WERI-Rb-1 (cell line): ENCODE data around the gene TMEM229B.

Experiments
- DNase-seq: peaks from one replicate; pipeline ENCODE4 v3.0.0-alpha.2; 2020
- H3K27ac ChIP-seq: fragments of 250-450 bp; sonication (Bioruptor Pico); 2 replicates; pipeline ENCODE4 v1.5.1; 2020; ENCODE audit warnings: mild to moderate bottlenecking, moderate library complexity
- H3K27me3 ChIP-seq: fragments of 250-450 bp; sonication (Bioruptor Pico); 2 replicates; pipeline ENCODE4 v1.5.1; 2021; ENCODE audit warnings: mild to moderate bottlenecking, low read depth, moderate library complexity; ENCODE audit not compliant: insufficient read depth, severe bottlenecking
- H3K36me3 ChIP-seq: fragments of 250-450 bp; sonication (Bioruptor Pico); 2 replicates; pipeline ENCODE4 v1.5.1; 2020; ENCODE audit warnings: mild to moderate bottlenecking, moderate library complexity
- H3K4me3 ChIP-seq: 2 replicates; pipeline ENCODE4 v1.5.1; 2011; ENCODE audit warnings: low read depth, mild to moderate bottlenecking, control low read depth, low read length
- H3K9me3 ChIP-seq: fragments of 250-450 bp; sonication (Bioruptor Pico); 2 replicates; pipeline ENCODE4 v1.5.1; 2021; ENCODE audit warnings: mild to moderate bottlenecking, moderate library complexity; ENCODE audit not compliant: severe bottlenecking
- TF ChIP-seq, protein P1 (sequence below): IDR thresholded peaks from 2 replicates; pipeline ENCODE4 v1.5.1; 2011; ENCODE audit warnings: low read depth, mild to moderate bottlenecking, control low read depth, inconsistent platforms, low read length

The TMEM229B gene

DNA sequence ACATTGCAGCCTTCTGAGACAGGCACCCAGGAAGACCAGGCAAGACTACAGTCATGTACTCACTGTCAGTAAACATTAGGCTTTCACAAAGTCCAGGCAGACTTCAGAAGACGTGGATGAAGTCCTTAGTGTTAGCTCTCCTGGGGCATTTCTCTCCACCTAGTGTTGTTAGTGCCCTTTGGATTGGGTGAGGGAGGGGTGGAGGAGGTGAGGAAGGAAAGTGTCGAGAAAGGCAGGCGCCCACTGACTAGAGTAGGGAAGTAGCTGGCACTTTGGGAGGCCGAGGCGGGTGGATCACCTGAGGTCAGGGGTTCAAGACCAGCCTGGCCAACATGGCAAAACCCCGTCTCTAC, 20.2 kb downstream of the TMEM229B start:
- TF ChIP-seq, protein P1, sequence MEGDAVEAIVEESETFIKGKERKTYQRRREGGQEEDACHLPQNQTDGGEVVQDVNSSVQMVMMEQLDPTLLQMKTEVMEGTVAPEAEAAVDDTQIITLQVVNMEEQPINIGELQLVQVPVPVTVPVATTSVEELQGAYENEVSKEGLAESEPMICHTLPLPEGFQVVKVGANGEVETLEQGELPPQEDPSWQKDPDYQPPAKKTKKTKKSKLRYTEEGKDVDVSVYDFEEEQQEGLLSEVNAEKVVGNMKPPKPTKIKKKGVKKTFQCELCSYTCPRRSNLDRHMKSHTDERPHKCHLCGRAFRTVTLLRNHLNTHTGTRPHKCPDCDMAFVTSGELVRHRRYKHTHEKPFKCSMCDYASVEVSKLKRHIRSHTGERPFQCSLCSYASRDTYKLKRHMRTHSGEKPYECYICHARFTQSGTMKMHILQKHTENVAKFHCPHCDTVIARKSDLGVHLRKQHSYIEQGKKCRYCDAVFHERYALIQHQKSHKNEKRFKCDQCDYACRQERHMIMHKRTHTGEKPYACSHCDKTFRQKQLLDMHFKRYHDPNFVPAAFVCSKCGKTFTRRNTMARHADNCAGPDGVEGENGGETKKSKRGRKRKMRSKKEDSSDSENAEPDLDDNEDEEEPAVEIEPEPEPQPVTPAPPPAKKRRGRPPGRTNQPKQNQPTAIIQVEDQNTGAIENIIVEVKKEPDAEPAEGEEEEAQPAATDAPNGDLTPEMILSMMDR: no peak
- DNase-seq: no peak
- H3K4me3 ChIP-seq: no peak overlapping the region

DNA sequence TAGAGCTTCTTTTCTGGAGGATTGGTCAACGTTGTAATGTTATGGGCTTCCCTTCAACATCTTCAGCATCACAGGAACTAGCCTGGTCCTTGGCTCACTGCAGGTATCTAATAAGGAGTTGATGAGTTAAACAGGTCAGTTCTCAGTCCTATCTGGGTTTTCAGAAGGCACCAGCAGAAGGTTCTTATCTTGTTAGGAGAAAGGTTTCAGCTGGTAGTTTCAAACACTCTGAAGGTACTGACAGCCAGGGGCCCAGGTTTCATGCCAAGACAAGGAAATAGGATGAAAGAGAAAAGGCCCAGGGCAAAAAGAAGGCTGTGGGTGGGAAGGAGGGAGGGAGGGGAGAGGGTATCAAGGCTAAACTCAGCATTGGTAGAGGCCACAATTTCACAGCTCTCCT, 21.4 kb downstream of the TMEM229B start:
- H3K9me3 ChIP-seq: no peaks in the 10 kb centered on the region
- no peak overlapping the region for H3K27ac ChIP-seq
- no peak overlapping the region for H3K4me3 ChIP-seq
- TF ChIP-seq, protein P1: no peak
- H3K36me3 ChIP-seq: no peaks in the 10 kb centered on the region
- DNase-seq: no peak
- H3K27me3 ChIP-seq: no peaks in the 10 kb centered on the region

More for the DNA sequence above, 20.2 kb downstream of the TMEM229B start:
- H3K27ac ChIP-seq: no peak overlapping the region
- no peaks in the 10 kb centered on the region for H3K9me3 ChIP-seq
- H3K27me3 ChIP-seq: no peaks in the 10 kb centered on the region
- H3K36me3 ChIP-seq: no peaks in the 10 kb centered on the region

DNA sequence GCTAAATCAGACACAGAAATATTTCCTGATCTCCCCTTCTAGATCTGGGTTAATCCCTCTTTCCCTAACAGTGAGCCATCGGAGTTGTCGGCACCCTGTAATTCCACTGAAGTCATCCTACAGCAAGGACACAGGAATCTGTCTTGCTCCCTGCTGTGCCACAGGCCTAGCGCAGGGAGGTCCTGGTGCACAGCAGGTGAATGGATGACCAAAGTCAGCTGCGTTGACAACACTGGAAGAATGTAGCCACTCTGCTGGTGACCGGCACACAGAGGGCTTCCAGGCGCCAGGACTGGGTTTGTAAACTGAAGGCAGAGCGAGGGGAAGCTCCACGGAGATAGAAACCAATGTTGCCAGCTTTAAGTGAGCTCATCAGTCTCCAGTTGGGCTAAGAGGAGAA, 23.6 kb downstream of the TMEM229B start:
- H3K36me3 ChIP-seq: no peaks in the 10 kb centered on the region
- TF ChIP-seq, protein P1: no peak
- peak; percentile 49 for DNase-seq
- H3K27me3 ChIP-seq: no peaks in the 10 kb centered on the region
- no peaks in the 10 kb centered on the region for H3K9me3 ChIP-seq
- no peak overlapping the region for H3K27ac ChIP-seq
- no peak overlapping the region for H3K4me3 ChIP-seq

DNA sequence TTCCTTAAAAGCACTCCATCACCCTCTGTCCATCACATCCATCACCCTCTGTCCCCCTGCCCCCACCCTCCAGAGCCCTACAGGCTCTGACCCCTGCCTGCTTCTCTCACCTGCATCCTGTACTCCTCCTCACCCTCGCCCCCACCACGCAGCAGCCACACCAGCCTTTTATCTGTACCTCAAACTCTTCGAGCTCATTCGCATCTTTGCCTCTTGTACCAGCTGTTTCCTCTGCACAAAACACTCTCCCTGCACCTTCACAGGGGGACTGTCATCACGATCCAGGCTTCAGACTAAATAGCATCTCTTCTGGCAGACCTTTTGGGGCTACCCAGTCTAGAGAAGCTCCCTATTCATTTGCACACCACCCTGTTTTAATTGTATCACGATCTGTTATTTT, 24.1 kb downstream of the TMEM229B start:
- Histone ChIP-seq H3K27me3 (no peaks in the 10 kb centered on the region), H3K4me3 (no peak overlapping the region), H3K36me3 (no peaks in the 10 kb centered on the region), H3K27ac (no peak overlapping the region), H3K9me3 (no peaks in the 10 kb centered on the region)
- TF ChIP-seq, protein P1: no peak
- DNase-seq: no peak

DNA sequence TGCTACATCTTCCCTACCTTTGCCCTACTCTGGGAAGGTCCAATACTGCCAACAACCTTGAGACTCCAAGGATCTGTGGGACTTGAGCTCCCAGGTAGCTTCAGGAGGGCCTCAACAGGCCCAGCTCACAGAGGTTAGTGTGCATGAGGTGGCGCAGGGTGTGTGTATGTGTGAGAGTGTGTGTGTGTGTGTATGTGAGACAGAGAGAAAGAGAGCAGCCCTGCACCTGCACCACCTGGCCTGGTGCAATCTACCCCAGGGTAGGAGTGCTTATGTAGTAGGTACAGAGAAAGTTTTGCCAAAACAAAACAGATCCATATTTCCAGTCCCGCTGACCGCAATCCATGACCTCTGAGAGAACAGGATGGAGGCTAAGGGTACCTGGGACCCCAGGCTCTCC, 24.6 kb downstream of the TMEM229B start:
- H3K4me3 ChIP-seq: no peak overlapping the region
- no peaks in the 10 kb centered on the region for H3K27me3 ChIP-seq
- no peaks in the 10 kb centered on the region for H3K36me3 ChIP-seq
- no peak overlapping the region for H3K27ac ChIP-seq
- TF ChIP-seq, protein P1: no peak
- no peaks in the 10 kb centered on the region for H3K9me3 ChIP-seq
- no peak for DNase-seq

DNA sequence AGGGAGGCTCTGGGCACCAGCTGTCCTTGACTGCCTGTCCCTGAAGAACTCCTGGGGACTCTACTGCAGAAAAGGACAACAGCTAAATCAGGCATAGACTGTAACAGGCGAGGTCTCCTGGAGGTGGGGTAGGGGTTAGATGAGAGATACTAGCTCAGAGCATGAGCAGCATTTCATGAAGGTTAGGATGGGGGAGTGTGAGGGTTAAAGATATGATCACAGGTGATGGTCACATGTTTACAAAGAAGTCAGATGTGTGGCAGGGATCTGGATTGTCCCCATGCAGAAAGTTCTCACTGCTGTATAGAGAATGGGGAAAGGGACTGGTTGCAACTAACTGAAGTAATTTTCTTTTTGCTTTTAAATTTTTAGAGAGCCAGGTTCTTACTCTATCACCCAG, 26.5 kb downstream of the TMEM229B start:
- H3K27ac ChIP-seq: no peak overlapping the region
- no peak for DNase-seq
- H3K36me3 ChIP-seq: no peaks in the 10 kb centered on the region
- H3K27me3 ChIP-seq: no peaks in the 10 kb centered on the region
- TF ChIP-seq, protein P1: no peak
- no peak overlapping the region for H3K4me3 ChIP-seq
- no peaks in the 10 kb centered on the region for H3K9me3 ChIP-seq
